RKO (cell line): ENCODE data around the gene TBC1D24.
A peak's percentile ranks its signal among the peaks of the same experiment; 100 is the strongest.

Experiments used
- DNase-seq: peaks from one replicate; pipeline ENCODE4 v3.0.0-alpha.2; 2016; ENCODE audit warnings: low spot score

Gene TBC1D24

GRCh38 chr16:2517954-2518605, 43.2 kb downstream of the TBC1D24 start:
- no peak for DNase-seq

DNA sequence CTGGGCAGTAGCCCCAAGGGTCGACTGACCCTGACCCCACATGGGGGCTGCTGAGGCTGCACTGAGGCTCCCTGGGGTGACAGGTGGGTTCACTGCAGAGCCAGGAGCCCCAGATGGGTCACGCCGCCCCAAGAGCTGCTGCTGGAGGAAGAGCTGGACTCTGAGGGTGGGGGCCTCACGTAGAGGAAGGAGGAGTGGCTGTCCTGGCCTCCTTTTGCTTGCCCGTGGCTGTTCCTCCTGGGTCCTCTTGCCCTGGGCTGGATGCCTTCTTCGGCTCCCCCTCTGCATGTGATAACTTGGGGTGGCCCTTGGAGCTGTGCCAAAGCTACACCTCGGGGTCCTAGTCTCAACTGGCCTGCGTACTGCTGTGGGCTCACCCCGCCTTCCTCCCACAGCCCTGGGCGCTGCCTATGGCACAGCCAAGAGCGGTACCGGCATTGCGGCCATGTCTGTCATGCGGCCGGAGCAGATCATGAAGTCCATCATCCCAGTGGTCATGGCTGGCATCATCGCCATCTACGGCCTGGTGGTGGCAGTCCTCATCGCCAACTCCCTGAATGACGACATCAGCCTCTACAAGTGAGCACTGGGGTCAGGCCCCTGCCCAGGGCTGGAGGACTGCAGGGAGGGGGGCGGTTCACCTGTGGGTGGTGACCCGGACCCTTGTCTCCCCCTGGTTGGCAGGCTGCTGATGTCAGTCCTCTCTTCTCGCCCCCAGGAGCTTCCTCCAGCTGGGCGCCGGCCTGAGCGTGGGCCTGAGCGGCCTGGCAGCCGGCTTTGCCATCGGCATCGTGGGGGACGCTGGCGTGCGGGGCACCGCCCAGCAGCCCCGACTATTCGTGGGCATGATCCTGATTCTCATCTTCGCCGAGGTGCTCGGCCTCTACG, 44.1 kb downstream of the TBC1D24 start:
- no peak for DNase-seq

DNA sequence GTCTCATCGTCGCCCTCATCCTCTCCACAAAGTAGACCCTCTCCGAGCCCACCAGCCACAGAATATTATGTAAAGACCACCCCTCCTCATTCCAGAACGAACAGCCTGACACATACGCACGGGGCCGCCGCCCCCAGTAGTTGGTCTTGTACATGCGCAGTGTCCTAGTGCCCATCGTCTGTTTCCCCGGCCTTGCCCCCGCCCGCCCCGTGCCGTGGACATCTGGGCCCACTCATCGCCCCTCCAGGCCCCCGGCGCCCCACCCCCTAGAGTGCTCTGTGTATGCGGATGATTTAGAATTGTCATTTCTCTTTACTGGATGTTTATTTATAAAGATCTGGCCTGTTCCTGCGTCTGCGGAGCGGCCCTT, 44.8 kb downstream of the TBC1D24 start:
- DNase-seq = no peak

- DNase-seq = peak; percentile 92
Observed at GRCh38 chr16:2520097-2520783, 45.3 kb downstream of the TBC1D24 start, which contains the start of gene AMDHD2. AMDHD2 (plus strand) TSS chr16:2520371; CDS start chr16:2520459, 88 bp downstream.

- DNase-seq = peak; percentile 69
Observed at GRCh38 chr16:2520784-2521531, 46.0 kb downstream of the TBC1D24 start.

- no peak for DNase-seq
Observed at GRCh38 chr16:2523801-2524231, 48.9 kb downstream of the TBC1D24 start.

DNA sequence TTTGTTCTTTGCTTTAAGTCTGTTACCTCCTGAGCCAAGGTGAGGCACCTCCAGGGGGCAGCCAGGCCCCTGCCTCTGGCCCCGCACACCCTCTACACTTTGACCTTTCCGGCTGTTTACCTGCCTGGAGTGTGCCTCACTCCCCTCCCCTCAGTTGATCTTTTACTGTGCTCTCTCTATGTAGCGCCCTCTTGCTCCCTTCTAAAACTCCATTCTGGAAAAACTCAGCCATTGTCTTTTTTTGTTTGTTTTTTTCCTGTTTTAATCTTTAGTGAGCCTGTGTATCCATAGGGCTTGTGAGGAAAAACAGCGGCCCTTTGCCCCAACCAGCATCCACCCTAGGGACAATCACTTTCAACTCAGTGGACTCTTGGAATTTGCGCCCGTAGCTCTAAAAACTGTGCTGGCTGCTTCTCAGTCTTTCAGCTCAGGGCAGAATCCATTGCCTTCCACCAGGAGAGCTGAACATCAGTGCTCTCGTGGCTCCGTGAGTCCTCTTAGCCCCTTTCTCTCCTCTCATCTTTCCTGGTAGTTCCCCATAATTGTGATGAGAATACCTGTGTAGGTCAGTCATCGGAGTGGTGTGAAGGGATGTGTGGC, 49.5 kb downstream of the TBC1D24 start:
- DNase-seq = no peak

DNA sequence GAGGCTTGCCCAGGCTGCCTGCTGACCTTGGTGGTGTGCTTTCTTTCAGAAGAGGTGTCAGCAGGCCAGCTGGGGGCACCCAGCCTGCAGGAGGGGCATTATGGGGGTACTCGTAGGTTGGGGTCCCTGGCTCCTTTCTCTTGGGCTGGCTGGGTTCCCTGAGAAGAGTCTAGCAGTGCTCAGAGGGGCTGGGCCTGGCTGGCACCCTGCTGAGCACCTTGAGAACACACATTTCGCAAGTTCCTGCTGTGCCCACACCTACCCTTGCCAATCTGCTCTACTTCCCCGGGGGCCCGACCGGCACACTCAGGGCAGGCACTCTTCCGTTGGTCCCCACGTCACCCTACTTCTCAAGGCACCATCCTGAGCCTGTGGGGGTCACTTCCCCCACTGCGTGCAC, 51.2 kb downstream of the TBC1D24 start:
- DNase-seq = no peak

DNA sequence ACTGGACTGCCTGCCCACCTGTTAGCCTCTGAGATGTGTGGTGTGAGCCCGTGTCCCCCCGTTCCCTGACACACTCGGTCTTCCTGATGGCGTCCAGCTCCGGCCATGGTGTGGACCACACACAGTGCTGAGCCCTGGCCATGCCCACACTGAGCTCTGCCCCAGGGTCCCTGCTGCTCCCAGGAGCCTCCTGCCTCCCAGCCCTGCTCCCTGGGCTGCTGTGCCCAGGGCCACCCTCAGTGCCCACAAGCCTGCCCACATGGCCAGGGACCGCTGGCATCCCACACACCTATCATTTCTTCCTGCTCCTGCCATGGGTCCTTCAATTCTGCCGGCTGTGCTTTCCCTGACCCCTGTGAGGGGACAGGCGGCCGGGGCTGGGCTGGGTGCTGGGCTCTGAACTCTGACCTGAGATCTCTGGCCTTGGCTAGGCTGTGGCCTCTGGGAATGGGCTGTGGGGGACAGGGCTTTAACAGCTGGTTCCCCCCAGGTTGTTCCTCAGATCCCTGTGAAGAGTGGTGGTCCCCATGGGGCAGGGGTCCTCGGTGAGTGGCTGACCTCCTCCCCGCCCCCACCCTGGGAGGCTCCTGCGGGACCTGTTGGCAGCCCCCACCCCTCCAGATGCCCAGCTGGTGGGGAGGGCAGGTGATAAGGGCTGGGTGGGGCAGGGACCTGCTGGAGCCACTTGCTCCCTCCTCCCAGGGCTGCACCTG, 52.3 kb downstream of the TBC1D24 start:
- no peak for DNase-seq

GRCh38 chr16:2527784-2528100, 52.8 kb downstream of the TBC1D24 start:
- DNase-seq = no peak

DNA sequence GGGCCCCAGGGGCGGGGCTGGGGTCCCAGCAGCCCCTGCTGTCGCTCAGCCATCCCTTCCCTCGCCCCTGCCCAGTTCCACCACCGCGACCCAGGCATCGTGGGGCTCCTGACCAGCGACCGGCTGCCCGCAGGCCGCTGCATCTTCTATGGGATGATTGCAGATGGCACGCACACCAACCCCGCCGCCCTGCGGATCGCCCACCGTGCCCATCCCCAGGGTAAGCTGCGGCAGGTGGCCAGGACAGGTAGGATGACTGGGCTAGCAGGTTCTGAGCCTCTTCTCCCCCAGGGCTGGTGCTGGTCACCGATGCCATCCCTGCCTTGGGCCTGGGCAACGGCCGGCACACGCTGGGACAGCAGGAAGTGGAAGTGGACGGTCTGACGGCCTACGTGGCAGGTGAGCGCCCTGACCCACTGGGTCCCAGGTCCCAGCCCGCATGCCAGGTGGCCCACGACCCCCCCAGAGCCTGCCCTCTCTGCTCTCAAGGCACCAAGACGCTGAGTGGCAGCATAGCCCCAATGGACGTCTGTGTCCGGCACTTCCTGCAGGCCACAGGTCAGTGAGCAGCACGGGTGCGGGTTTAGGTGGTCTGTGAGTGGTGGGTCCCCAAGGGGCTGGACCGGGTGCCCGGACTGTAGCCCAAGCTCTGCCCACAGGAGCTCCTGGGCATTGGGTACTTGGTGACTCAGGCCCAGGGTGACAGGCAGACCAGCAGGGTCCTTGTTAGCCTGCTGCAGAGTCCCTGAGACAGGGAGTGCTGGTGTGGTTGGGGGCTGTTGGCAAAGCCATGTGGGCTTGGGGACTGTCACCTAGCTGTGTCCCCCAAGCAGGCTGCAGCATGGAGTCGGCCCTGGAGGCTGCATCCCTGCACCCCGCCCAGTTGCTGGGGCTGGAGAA, 53.5 kb downstream of the TBC1D24 start:
- no peak for DNase-seq

GRCh38 chr16:2529061-2529931, 54.4 kb downstream of the TBC1D24 start:
- peak; percentile 49 for DNase-seq

GRCh38 chr16:2529961-2530628, 55.2 kb downstream of the TBC1D24 start:
- DNase-seq = no peak

DNA sequence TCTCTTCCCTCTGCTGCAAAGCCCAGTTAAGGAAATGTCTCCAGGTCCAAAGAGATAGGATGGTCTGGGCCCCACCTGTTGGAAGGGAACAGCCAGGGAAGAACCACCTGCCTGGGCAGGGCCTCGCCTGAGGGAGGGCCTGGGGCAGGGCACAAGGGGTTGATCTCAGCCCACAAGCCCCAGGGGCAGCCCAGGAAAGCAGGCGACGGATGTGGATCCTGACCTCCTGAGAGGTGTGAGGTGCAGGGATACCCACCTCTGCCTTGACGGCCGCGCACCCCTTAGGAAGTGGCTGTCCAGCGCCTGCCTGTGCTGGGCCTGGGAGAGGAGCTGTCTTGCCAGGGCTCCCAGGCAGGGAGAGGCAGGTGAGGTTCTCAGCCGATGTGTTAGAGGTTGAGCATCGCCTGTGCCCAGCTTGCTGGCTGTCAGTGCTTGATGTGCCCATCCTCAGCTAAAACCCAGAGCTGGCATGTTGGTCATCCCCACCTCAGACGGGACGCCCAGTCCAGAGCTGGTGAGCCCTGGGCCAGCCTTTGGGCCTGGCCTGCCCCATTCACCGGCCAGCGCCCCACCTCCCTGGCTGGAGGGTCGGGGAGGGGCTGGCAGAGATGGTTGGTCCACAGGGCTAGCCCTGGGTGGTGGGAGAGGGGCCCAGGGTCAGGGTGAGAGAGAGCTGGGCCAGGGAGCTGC, 55.8 kb downstream of the TBC1D24 start:
- DNase-seq = no peak

GRCh38 chr16:2531371-2531695, 56.4 kb downstream of the TBC1D24 start, which contains the start of gene CEMP1:
CEMP1 (minus strand) TSS chr16:2531408; CDS start chr16:2531073, 335 bp downstream.
- DNase-seq = no peak

- peak; percentile 97 for DNase-seq
Observed at GRCh38 chr16:2531696-2532493, 57.0 kb downstream of the TBC1D24 start.
